ENCODE measurements around the gene APC2.

Gene APC2

DNA sequence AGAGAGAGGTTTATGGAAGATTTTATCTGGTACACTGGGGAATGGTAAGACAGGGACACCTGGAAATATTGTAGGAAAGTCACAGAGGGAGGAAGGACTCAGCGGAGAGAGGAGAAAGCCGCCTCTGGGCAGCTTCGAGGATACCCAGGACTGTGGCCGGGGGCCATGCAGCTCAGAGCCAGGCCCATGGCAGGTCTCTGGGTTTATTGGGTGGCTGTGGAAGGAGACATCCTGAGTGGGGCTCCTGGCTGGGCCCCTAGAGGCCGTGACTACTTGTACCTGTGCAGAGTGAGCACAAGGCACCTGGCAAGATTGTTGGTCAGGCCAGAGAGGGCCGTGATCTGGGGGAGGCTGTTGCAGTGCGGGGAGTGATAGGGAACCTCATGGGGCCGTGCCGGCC, 39.1 kb upstream of the APC2 start:
- DNase-seq (ENCODE audit: extremely low spot score): no peak
- CTCF ChIA-PET: no interaction called here
- TF ChIP-seq, protein P1, sequence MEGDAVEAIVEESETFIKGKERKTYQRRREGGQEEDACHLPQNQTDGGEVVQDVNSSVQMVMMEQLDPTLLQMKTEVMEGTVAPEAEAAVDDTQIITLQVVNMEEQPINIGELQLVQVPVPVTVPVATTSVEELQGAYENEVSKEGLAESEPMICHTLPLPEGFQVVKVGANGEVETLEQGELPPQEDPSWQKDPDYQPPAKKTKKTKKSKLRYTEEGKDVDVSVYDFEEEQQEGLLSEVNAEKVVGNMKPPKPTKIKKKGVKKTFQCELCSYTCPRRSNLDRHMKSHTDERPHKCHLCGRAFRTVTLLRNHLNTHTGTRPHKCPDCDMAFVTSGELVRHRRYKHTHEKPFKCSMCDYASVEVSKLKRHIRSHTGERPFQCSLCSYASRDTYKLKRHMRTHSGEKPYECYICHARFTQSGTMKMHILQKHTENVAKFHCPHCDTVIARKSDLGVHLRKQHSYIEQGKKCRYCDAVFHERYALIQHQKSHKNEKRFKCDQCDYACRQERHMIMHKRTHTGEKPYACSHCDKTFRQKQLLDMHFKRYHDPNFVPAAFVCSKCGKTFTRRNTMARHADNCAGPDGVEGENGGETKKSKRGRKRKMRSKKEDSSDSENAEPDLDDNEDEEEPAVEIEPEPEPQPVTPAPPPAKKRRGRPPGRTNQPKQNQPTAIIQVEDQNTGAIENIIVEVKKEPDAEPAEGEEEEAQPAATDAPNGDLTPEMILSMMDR (IDR thresholded peaks at IDR 0.05; ENCODE audit: control extremely low read depth, extremely low read depth, low read depth, missing control alignments): no peak
- POLR2A ChIA-PET: no interaction called here

DNA sequence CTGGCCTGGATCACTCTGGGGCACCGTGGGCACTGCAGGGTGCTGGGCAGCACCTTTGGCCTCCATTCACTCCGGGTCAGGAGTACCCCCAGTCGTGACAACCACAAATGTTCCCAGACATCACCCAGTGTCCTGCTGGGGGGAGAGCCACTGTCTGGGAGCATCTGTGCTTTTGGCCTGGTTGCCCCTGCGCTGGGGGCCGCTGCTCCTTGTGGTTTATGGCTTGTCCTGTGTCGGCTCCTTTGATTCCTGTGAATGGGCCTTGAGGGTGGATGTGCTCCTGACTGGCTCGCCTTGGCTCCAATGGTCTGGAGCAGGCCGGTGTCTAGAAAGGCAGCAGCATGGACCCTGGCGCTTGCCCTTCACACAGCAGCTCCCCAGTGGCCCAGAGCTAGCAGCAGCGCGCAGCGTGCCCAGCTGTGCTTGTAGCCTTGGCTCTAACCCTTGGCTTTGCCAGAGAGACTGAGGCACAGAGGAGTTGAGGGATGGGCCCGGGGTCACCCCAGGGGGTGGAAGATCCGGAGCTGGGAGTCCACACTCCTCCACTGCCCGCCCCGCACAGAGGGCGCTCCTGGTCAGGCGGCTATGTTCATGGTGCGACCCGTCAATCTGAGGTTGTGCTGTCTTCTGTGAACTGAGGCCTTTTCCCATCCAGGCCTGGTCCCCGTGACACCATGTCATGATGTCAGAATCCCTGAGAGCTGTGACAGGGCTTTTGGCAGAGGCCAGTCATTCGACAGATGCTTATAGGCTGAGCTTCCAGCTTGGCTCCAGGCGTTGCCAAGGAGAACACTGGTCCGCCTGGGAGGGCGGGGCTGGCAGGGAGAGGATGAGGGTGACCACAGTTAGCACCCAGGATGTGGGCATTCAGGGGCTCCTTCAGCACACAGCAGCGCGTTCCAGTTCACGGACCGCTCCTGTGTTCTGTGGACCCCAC, 38.4 kb upstream of the APC2 start:
- CTCF ChIA-PET: interaction anchor here (1.0 kb wide), 1 partner anchor 15 kb away, joined by 3 read pairs; no protein-coding TSS in a partner anchor
- DNase-seq (ENCODE audit: extremely low spot score): no peak
- POLR2A ChIA-PET: no interaction called here
- TF ChIP-seq, protein P1 (IDR thresholded peaks at IDR 0.05; ENCODE audit: control extremely low read depth, extremely low read depth, low read depth, missing control alignments): no peak

DNA sequence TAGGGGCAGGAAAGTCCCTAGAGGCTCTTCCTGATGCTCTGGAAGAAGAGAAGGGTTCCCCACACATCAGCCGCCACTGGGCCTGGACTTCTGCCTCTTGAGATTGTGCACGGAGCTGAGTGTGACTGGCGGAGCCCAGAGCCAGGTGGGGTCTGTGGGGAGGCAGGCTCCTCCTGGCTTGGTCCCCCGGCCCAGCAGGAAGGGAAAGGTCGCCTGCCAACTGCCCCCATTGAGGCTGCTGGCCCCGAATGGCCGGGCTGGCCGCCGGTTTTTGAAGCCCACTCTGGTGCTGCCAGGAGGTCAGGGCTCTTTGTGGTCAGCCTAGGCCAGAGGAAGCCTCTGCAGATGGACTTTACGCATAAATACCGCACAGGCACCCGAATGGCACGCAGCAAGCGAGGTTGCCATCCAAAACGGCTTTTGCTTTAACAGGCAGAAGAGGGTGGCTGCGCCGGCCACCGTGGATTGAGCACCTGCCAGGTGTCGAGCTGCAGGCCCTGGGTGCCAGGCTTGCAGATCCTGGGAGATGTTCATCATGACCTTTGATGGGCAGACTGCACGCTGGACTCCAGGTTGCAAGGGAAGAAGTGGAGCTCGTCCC, 37.5 kb upstream of the APC2 start:
- TF ChIP-seq, protein P1 (IDR thresholded peaks at IDR 0.05; ENCODE audit: control extremely low read depth, extremely low read depth, low read depth, missing control alignments): no peak
- POLR2A ChIA-PET: no interaction called here
- CTCF ChIA-PET: interaction anchor here (1.4 to 1.9 kb wide), 2 partner anchors 25 to 97 kb away, joined by 3 to 5 read pairs; no protein-coding TSS in a partner anchor
- DNase-seq (ENCODE audit: extremely low spot score): no peak

DNA sequence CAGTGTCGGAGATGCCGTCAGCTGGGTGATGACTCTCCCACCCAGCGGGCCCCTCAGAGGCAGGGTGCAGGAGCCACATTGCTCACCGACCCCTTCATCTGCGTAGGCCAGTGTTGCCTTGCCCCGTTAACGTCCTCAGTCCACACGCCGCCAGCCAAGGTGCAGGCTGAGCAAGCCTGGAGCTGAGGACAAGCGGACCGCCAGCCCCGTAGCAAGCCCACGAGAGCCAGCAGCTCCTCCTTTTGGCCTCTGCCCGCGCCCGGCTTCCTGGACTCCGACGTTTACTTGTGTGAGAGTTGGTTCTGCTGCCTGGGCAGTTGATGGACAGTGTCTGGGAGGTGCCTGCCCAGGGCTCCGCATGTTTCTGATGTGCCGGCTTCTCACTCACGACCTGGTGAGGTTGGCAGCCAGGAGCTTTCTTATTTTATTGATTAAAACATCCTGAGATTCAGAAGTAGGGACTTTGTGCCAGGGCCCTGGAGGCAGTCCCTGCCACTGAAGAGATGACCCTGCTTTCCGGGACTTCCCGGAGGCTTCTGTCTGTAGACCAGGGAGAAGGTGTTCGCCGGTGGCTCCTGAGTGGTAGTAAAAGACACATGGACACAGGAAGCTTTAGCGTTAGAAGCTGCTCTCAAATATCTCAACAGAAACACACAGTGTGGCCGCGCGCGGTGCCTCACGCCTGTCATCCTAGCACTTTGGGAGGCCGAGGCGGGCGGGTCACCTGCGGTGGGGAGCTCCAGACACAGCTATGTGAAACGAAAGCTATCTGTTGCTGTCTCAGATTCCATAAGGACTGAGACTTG, 36.7 kb upstream of the APC2 start:
- ChIA-PET POLR2A (interaction anchor here (0.7 kb wide), 1 partner anchor 1804 kb away, joined by 3 read pairs; no protein-coding TSS in a partner anchor), CTCF (interaction anchor here (1.3 to 1.9 kb wide), 4 partner anchors 23 to 98 kb away, joined by 3 to 5 read pairs (median 3); partner anchors contain the start of gene RPS15)
- TF ChIP-seq, protein P1 (IDR thresholded peaks at IDR 0.05; ENCODE audit: control extremely low read depth, extremely low read depth, low read depth, missing control alignments): no peak
- DNase-seq (ENCODE audit: extremely low spot score): no peak

DNA sequence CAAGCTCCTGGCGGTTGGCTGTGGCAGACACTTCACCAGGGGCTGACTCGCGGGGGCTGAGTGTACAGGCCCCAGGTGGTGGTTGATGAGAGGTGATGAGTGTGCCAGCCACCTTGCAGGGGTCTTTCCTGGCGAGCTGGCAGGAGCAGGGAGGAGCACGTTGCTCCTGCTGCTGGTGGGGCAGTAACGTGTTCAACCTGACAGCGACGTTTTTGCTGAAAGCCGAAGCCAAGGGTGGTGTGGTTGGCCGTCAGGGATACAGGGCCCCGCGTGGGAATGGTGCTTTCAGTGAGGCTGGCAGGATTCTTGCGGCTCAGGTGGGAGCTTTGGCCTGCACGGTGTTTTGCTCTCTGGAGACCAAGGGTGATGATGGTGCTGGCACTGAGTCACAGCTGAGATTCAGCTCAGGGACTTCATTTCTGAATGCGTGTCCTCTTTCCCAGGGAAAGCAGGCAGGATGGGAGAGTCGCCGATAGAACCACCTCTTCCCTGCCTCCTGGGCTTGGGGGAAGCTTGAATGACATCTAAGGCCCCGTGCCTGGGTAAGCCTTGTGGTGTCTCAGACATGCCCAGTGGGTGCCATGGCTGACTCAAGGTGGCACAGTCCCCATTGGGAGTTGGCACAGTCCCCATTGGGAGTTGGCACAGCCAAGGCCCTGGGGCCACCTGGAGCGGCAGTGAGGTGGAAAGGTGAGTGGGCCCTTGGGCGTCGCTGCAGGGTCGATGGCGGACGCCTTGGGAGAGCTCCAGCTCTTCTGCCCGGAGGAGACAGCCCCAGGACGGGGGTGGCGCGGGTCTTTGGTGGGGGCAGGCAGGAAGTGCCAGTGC, 33.7 kb upstream of the APC2 start:
- CTCF ChIA-PET: no interaction called here
- POLR2A ChIA-PET: no interaction called here
- TF ChIP-seq, protein P1 (IDR thresholded peaks at IDR 0.05; ENCODE audit: control extremely low read depth, extremely low read depth, low read depth, missing control alignments): no peak
- DNase-seq (ENCODE audit: extremely low spot score): no peak

All from GM10248 (cell line).